HepG2 (cell line): ENCODE measurements around the gene GNL1. TPM values are rescaled to one million over a fixed set of nuclear protein-coding genes. Genes with fewer than 3 reads are reported as not detected.

ENCODE experiments used
- ARID5B ChIP-seq: IDR thresholded peaks from 2 replicates; pipeline ENCODE4 v1.4.0; 2020; ENCODE audit warnings: mild to moderate bottlenecking, missing genetic modification reagents
- ATF6 ChIP-seq: sonication (generic); formaldehyde crosslinking; conservative IDR thresholded peaks from 2 replicates; pipeline ENCODE4 v1.4.0; 2020; ENCODE audit warnings: missing genetic modification reagents
- BRCA1 ChIP-seq: sonication (generic); formaldehyde crosslinking; IDR thresholded peaks from 2 replicates; pipeline ENCODE4 v1.4.0; 2020; ENCODE audit warnings: missing genetic modification reagents
- ERF ChIP-seq: IDR thresholded peaks from 2 replicates; pipeline ENCODE4 v1.6.1; 2018; ENCODE audit warnings: missing biosample characterization, missing genetic modification reagents
- FOXP4 ChIP-seq: sonication (generic); formaldehyde crosslinking; IDR thresholded peaks from 2 replicates; pipeline ENCODE4 v1.4.0; 2020; ENCODE audit warnings: missing genetic modification reagents
- GATAD1 ChIP-seq: IDR thresholded peaks from 2 replicates; pipeline ENCODE4 v1.6.1; 2016; ENCODE audit warnings: missing genetic modification reagents, missing compliant biosample characterization
- GFI1 ChIP-seq: sonication (generic); formaldehyde crosslinking; IDR thresholded peaks from 2 replicates; pipeline ENCODE4 v1.5.0; 2020; ENCODE audit warnings: missing genetic modification reagents, mild to moderate bottlenecking, borderline replicate concordance
- HDAC1 ChIP-seq: sonication (generic); formaldehyde crosslinking; IDR thresholded peaks from 2 replicates; pipeline ENCODE4 v1.5.1; 2020; ENCODE audit warnings: mild to moderate bottlenecking, missing genetic modification reagents
- NONO ChIP-seq, 2 experiments: fragments of 450-650 bp in 1 of 2; sonication (generic) in 1 of 2; formaldehyde crosslinking in 1 of 2; IDR thresholded peaks in 1 of 2; conservative IDR thresholded peaks in 1 of 2; 2 replicates each; pipeline versions ENCODE4 v1.6.1 to v1.8.0; 2017 to 2022; ENCODE audit warnings: mild to moderate bottlenecking in 1 of 2, missing genetic modification reagents in 1 of 2, moderate library complexity in 1 of 2
- SMC3 ChIP-seq: IDR thresholded peaks from 2 replicates; pipeline ENCODE4 v1.6.1; 2011; ENCODE audit warnings: low read length, improper control_type of control experiment
- TEAD3 ChIP-seq: optimal IDR thresholded peaks from 2 replicates; pipeline ENCODE3; 2016; ENCODE audit warnings: borderline replicate concordance
- TFDP2 ChIP-seq: sonication (generic); formaldehyde crosslinking; IDR thresholded peaks from 2 replicates; pipeline ENCODE4 v1.4.0; 2020; ENCODE audit warnings: missing genetic modification reagents
- ZC3H4 ChIP-seq: sonication (generic); formaldehyde crosslinking; IDR thresholded peaks from 2 replicates; pipeline ENCODE4 v1.4.0; 2020; ENCODE audit warnings: missing genetic modification reagents, borderline replicate concordance
- ZNF256 ChIP-seq: sonication (generic); formaldehyde crosslinking; conservative IDR thresholded peaks from 2 replicates; pipeline ENCODE4 v1.4.0; 2020; ENCODE audit warnings: missing genetic modification reagents
- ZNF275 ChIP-seq: sonication (generic); formaldehyde crosslinking; IDR thresholded peaks from 2 replicates; pipeline ENCODE4 v1.8.0; 2022; ENCODE audit warnings: missing genetic modification reagents, mild to moderate bottlenecking, inconsistent platforms, borderline replicate concordance
- ZNF383 ChIP-seq: sonication (generic); formaldehyde crosslinking; IDR thresholded peaks from 2 replicates; pipeline ENCODE4 v1.4.0; 2020; ENCODE audit warnings: missing genetic modification reagents, mild to moderate bottlenecking, borderline replicate concordance
- ZSCAN20 ChIP-seq: sonication (generic); formaldehyde crosslinking; IDR thresholded peaks from 2 replicates; pipeline ENCODE4 v1.4.0; 2020; ENCODE audit warnings: missing genetic modification reagents, mild to moderate bottlenecking, borderline replicate concordance
- polyA plus RNA-seq, 8 experiments: library from polyadenylated mRNA; depleted of rRNA in 3 of 8; stranded (reverse) in 7 of 8; unstranded in 1 of 8; fragments of >200 nt; fragmentation: Illumina TruSeq in 4 of 8; extraction: Trizol in 4 of 8; gene quantifications; 2 replicates each; pipeline versions ENCODE4 v1.2.1 to v1.2.3, GENCODE V29; 2011 to 2016; ENCODE audit warnings: low read depth in 4 of 8, missing spikeins in 1 of 8, mixed read lengths in 1 of 8; ENCODE audit not compliant: insufficient read depth in 1 of 8
- total RNA-seq, 5 experiments: library from RNA; depleted of rRNA; stranded (reverse); fragments of >200 nt; fragmentation: Illumina TruSeq; extraction: Trizol; gene quantifications; 2 replicates each; pipeline ENCODE4 v1.2.3, GENCODE V29; 2016; ENCODE audit warnings: low read depth in 1 of 5

GNL1 gene
- total and polyA plus RNA-seq, 2 of the 13 experiments (the other 11 are each of a cell fraction or from before 2014, with no cell fraction given): 35.0 to 55.6 TPM

GRCh38 chr6:30515944-30516753 lies 40.1 kb downstream of the GNL1 start (continued):
- TF ChIP-seq GFI1 (CRISPR knock-in tag): 0 out of 2 replicates have a peak, but pooled peaks have one; percentile 12
- TF ChIP-seq TFDP2 (CRISPR knock-in tag): peak; percentile 75; the same call in 1 of the 2 replicates
- TF ChIP-seq ZNF383: no peak
- TF ChIP-seq ZSCAN20 (CRISPR knock-in tag): 0 out of 2 replicates have a peak, but pooled peaks have one; percentile 67
- TF ChIP-seq BRCA1: peak; percentile 24; the same call in 1 of the 2 replicates
- no peak for TF ChIP-seq ZNF256 (CRISPR knock-in tag)
- peak; percentile 49; the same call in 1 of the 2 replicates for TF ChIP-seq GATAD1
- peak; percentile 67 for TF ChIP-seq FOXP4 (CRISPR knock-in tag)
- TF ChIP-seq ZNF275: peak; percentile 76; the same call in 1 of the 2 replicates
- TF ChIP-seq ERF: peak; percentile 89
- 0 out of 2 replicates have a peak, but pooled peaks have one; percentile 61 for TF ChIP-seq ATF6 (CRISPR knock-in tag)
- peak; percentile 27; the same call in 1 of the 2 replicates for TF ChIP-seq SMC3
- no peak for TF ChIP-seq NONO (IDR thresholded peaks at IDR 0.05)
- TF ChIP-seq NONO (CRISPR knock-in tag; conservative IDR thresholded peaks at IDR 0.05): peak; percentile 74
- peak; percentile 77 for TF ChIP-seq HDAC1 (CRISPR knock-in tag)
- peak; percentile 67 for TF ChIP-seq ARID5B (CRISPR knock-in tag)
- peak; percentile 79 for TF ChIP-seq TEAD3 (CRISPR knock-in tag)
- 0 out of 2 replicates have a peak, but pooled peaks have one; percentile 30 for TF ChIP-seq ZC3H4 (CRISPR knock-in tag)
